Fibroblast of lung (primary cell): ENCODE data around the gene UNKL. TPM values are rescaled to one million over a fixed set of nuclear protein-coding genes. Genes with fewer than 3 reads are reported as not detected.

ENCODE experiments used
- DNase-seq, 2 donors: peaks; one replicate each; pipeline versions ENCODE4 v3.0.0 to v3.0.0-alpha.2; 2010; ENCODE audit warnings: low read depth in 2 of 2
- H2AFZ ChIP-seq: 2 replicates; pipeline ENCODE4 v1.5.1; 2012; ENCODE audit warnings: low read length, control low read depth, inconsistent platforms
- H3K27ac ChIP-seq: 2 replicates; pipeline ENCODE4 v1.5.1; 2011; ENCODE audit warnings: low read length, control low read depth; ENCODE audit not compliant: insufficient read depth
- H3K27me3 ChIP-seq: 2 replicates; pipeline ENCODE4 v1.5.1; 2011; ENCODE audit warnings: mild to moderate bottlenecking, low read length; ENCODE audit not compliant: control insufficient read depth, insufficient read depth
- H3K36me3 ChIP-seq: 2 replicates; pipeline ENCODE4 v1.5.1; 2011; ENCODE audit warnings: low read length; ENCODE audit not compliant: control insufficient read depth, insufficient read depth
- H3K4me1 ChIP-seq: 2 replicates; pipeline ENCODE4 v1.5.1; 2011; ENCODE audit warnings: low read length; ENCODE audit not compliant: control insufficient read depth, insufficient read depth; ENCODE audit errors: extremely low read depth
- H3K4me2 ChIP-seq: 2 replicates; pipeline ENCODE4 v1.5.1; 2011; ENCODE audit warnings: low read length, control low read depth; ENCODE audit not compliant: insufficient read depth; ENCODE audit errors: extremely low read depth
- H3K4me3 ChIP-seq, 4 experiments: fragments of 200-600 bp in 1 of 4; sonication (generic) in 1 of 4; replicated peaks in 1 of 4; 2 replicates each; pipeline ENCODE4 v1.5.1; 2011 to 2016; ENCODE audit warnings: low read length in 4 of 4, low read depth in 3 of 4, mild to moderate bottlenecking in 3 of 4, control low read depth in 2 of 4, inconsistent platforms in 1 of 4, mixed read lengths in 1 of 4; ENCODE audit not compliant: insufficient read depth in 1 of 4; ENCODE audit errors: control extremely low read depth in 1 of 4
- H3K79me2 ChIP-seq: 2 replicates; pipeline ENCODE4 v1.5.1; 2012; ENCODE audit warnings: mild to moderate bottlenecking, low read length, inconsistent platforms; ENCODE audit not compliant: control insufficient read depth, insufficient read depth
- H3K9ac ChIP-seq: 2 replicates; pipeline ENCODE4 v1.5.1; 2011; ENCODE audit warnings: mild to moderate bottlenecking, low read length, control low read depth; ENCODE audit not compliant: insufficient read depth
- H3K9me3 ChIP-seq: 2 replicates; pipeline ENCODE4 v1.5.1; 2012; ENCODE audit warnings: low read depth, low read length; ENCODE audit not compliant: control insufficient read depth, insufficient read depth
- H4K20me1 ChIP-seq: 2 replicates; pipeline ENCODE4 v1.5.1; 2011; ENCODE audit warnings: low read length; ENCODE audit not compliant: control insufficient read depth, insufficient read depth; ENCODE audit errors: extremely low read depth
- CTCF ChIP-seq, 2 donors: IDR thresholded peaks in 1 of 2; conservative IDR thresholded peaks in 1 of 2; 1 replicate in 1 of 2; 2 replicates in 1 of 2; pipeline ENCODE4 v1.5.1; 2011 to 2012; ENCODE audit warnings: low read length in 2 of 2, control low read depth in 1 of 2, inconsistent platforms in 1 of 2, low read depth in 1 of 2, mild to moderate bottlenecking in 1 of 2
- EZH2 ChIP-seq: IDR thresholded peaks from 2 replicates; pipeline ENCODE4 v1.5.1; 2012; ENCODE audit warnings: low read length, control low read depth, mild to moderate bottlenecking; ENCODE audit errors: missing control alignments
- polyA plus RNA-seq, 2 donors: library from polyadenylated mRNA; depleted of rRNA in 1 of 2; stranded (reverse) in 1 of 2; unstranded in 1 of 2; fragments of >200 nt; gene quantifications; 2 replicates each; pipeline ENCODE4 v1.2.1, GENCODE V29; 2011 to 2012; ENCODE audit warnings: missing spikeins in 1 of 2
- total RNA-seq: library from RNA; depleted of rRNA; stranded (reverse); fragments of >200 nt; gene quantifications from 2 replicates; pipeline ENCODE4 v1.2.1, GENCODE V29; 2014

Gene UNKL
- total and polyA plus RNA-seq, 2 donors (not counting 1 experiment from before 2014, with no cell fraction given), result 4.3 to 6.3 TPM

- H3K4me3 ChIP-seq, result no peak overlapping the region
- H3K27ac ChIP-seq, result no peak overlapping the region
- no peak for DNase-seq
- no peaks in the 10 kb centered on the region for H3K27me3 ChIP-seq
- TF ChIP-seq EZH2 (no peak), CTCF (conservative IDR thresholded peaks at IDR 0.05 in 1 of 2, IDR thresholded peaks at IDR 0.05 in 1 of 2; ENCODE audit: low read depth in 1 of 2, low read length in 2 of 2) (no peak)
- no peaks in the 10 kb centered on the region for H4K20me1 ChIP-seq
- H2AFZ ChIP-seq, result no peak overlapping the region
- peaks cover 5% of the 10 kb centered on the region for H3K4me1 ChIP-seq
- no peak overlapping the region for H3K4me2 ChIP-seq
- H3K79me2 ChIP-seq, result no peaks in the 10 kb centered on the region
- no peak overlapping the region for H3K9ac ChIP-seq
- H3K9me3 ChIP-seq, result no peaks in the 10 kb centered on the region
- no peaks in the 10 kb centered on the region for H3K36me3 ChIP-seq
Measured at GRCh38 chr16:1412847-1413246, 1.7 kb downstream of the UNKL start.

- H4K20me1 ChIP-seq, result no peaks in the 10 kb centered on the region
- H3K27me3 ChIP-seq, result no peaks in the 10 kb centered on the region
- no peaks in the 10 kb centered on the region for H3K9me3 ChIP-seq
- H3K4me3 ChIP-seq, result peak overlapping the region; percentile 58 to 71 (median 62)
- H3K36me3 ChIP-seq, result no peaks in the 10 kb centered on the region
- TF ChIP-seq EZH2 (no peak), CTCF (conservative IDR thresholded peaks at IDR 0.05 in 1 of 2, IDR thresholded peaks at IDR 0.05 in 1 of 2; ENCODE audit: low read depth in 1 of 2, low read length in 2 of 2) (no peak)
- H3K27ac ChIP-seq, result peak overlapping the region; percentile 54
- H3K79me2 ChIP-seq, result no peaks in the 10 kb centered on the region
- H2AFZ ChIP-seq, result peak overlapping the region; percentile 73
- peak overlapping the region; percentile 95 for H3K4me2 ChIP-seq
- peaks cover 5% of the 10 kb centered on the region for H3K4me1 ChIP-seq
- peak; percentile 75 to 87 for DNase-seq
- peak overlapping the region; percentile 23 for H3K9ac ChIP-seq
Measured at GRCh38 chr16:1408171-1408837, 6.2 kb downstream of the UNKL start.

GRCh38 chr16:1407753-1408152 is 6.8 kb downstream of the UNKL start:
- Histone ChIP-seq H4K20me1 (no peaks in the 10 kb centered on the region), H3K36me3 (no peaks in the 10 kb centered on the region), H3K27ac (peak overlapping the region; percentile 54), H3K4me3 (peak overlapping the region in 3 of 4 experiments; percentile 27 to 71 (median 40)), H2AFZ (no peak overlapping the region), H3K79me2 (no peaks in the 10 kb centered on the region), H3K27me3 (no peaks in the 10 kb centered on the region), H3K4me1 (peaks cover 5% of the 10 kb centered on the region), H3K4me2 (peak overlapping the region; percentile 44), H3K9me3 (no peaks in the 10 kb centered on the region), H3K9ac (no peak overlapping the region)
- peak; percentile 44 for DNase-seq
- TF ChIP-seq CTCF (conservative IDR thresholded peaks at IDR 0.05 in 1 of 2, IDR thresholded peaks at IDR 0.05 in 1 of 2; ENCODE audit: low read depth in 1 of 2, low read length in 2 of 2) (no peak), EZH2 (no peak)
